Measurements from ENCODE around the gene EEPD1.
"Not testable (repeated sequence)": the region's sequence is repeated elsewhere in the genome, so short reads cannot be mapped to it uniquely, and the experiment has no call there.

Gene EEPD1

GRCh38 chr7:36141850-36142249 is 11.2 kb upstream of the EEPD1 start:
- H3K27me3 Mint-ChIP-seq: no peaks in the 10 kb centered on the region
- no peaks in the 10 kb centered on the region for H3K4me1 Mint-ChIP-seq
- no peak overlapping the region for H3K4me3 Mint-ChIP-seq
- H3K9me3 Mint-ChIP-seq: peaks cover 7% of the 10 kb centered on the region
- no peaks in the 10 kb centered on the region for H3K36me3 Mint-ChIP-seq
- H3K27ac Mint-ChIP-seq: no peak overlapping the region

GRCh38 chr7:36144189-36144588 is 8.9 kb upstream of the EEPD1 start:
- no peak overlapping the region for H3K4me3 Mint-ChIP-seq
- no peaks in the 10 kb centered on the region for H3K36me3 Mint-ChIP-seq
- peaks cover 7% of the 10 kb centered on the region for H3K9me3 Mint-ChIP-seq

GRCh38 chr7:36145686-36146085 is 7.4 kb upstream of the EEPD1 start:
- H3K36me3 Mint-ChIP-seq: no peaks in the 10 kb centered on the region
- no peaks in the 10 kb centered on the region for H3K27me3 Mint-ChIP-seq
- no peak overlapping the region for H3K4me3 Mint-ChIP-seq
- H3K27ac Mint-ChIP-seq: no peak overlapping the region
- no peaks in the 10 kb centered on the region for H3K4me1 Mint-ChIP-seq
- peaks cover 5% of the 10 kb centered on the region for H3K9me3 Mint-ChIP-seq

More at GRCh38 chr7:36144189-36144588, 8.9 kb upstream of the EEPD1 start:
- Mint-ChIP-seq H3K27me3 (no peaks in the 10 kb centered on the region), H3K27ac (no peak overlapping the region), H3K4me1 (no peaks in the 10 kb centered on the region)

GRCh38 chr7:36147361-36147760 is 5.7 kb upstream of the EEPD1 start:
- H3K36me3 Mint-ChIP-seq: no peaks in the 10 kb centered on the region
- peaks cover 4% of the 10 kb centered on the region for H3K4me1 Mint-ChIP-seq
- H3K27ac Mint-ChIP-seq: no peak overlapping the region
- no peak overlapping the region for H3K4me3 Mint-ChIP-seq
- H3K27me3 Mint-ChIP-seq: no peaks in the 10 kb centered on the region
- no peaks in the 10 kb centered on the region for H3K9me3 Mint-ChIP-seq

GRCh38 chr7:36148422-36149065 is 4.5 kb upstream of the EEPD1 start:
- Mint-ChIP-seq H3K9me3 (no peaks in the 10 kb centered on the region), H3K4me3 (no peak overlapping the region), H3K36me3 (no peaks in the 10 kb centered on the region), H3K27me3 (no peaks in the 10 kb centered on the region), H3K27ac (no peak overlapping the region), H3K4me1 (peaks cover 8% of the 10 kb centered on the region)

GRCh38 chr7:36149240-36149639 is 3.8 kb upstream of the EEPD1 start:
- H3K27ac Mint-ChIP-seq, H3K9me3 Mint-ChIP-seq, H3K36me3 Mint-ChIP-seq, H3K4me3 Mint-ChIP-seq, H3K27me3 Mint-ChIP-seq: not testable (repeated sequence)
- peaks cover 14% of the 10 kb centered on the region for H3K4me1 Mint-ChIP-seq

- Mint-ChIP-seq H3K4me1 (peaks cover 15% of the 10 kb centered on the region), H3K27ac (peak overlapping the region; percentile 19), H3K27me3 (no peaks in the 10 kb centered on the region), H3K4me3 (no peak overlapping the region), H3K9me3 (no peaks in the 10 kb centered on the region), H3K36me3 (no peaks in the 10 kb centered on the region)
Measured at GRCh38 chr7:36149694-36150452, 3.2 kb upstream of the EEPD1 start.

GRCh38 chr7:36151921-36152755 is 916 bp upstream of the EEPD1 start:
- Mint-ChIP-seq H3K4me1 (peaks cover 34% of the 10 kb centered on the region), H3K27me3 (no peaks in the 10 kb centered on the region), H3K36me3 (no peaks in the 10 kb centered on the region), H3K4me3 (peak overlapping the region; percentile 89), H3K9me3 (no peaks in the 10 kb centered on the region), H3K27ac (no peak overlapping the region)

- H3K4me3 Mint-ChIP-seq: peak overlapping the region; percentile 89
- H3K4me1 Mint-ChIP-seq: peaks cover 34% of the 10 kb centered on the region
- H3K9me3 Mint-ChIP-seq: no peaks in the 10 kb centered on the region
- H3K27me3 Mint-ChIP-seq: no peaks in the 10 kb centered on the region
- no peaks in the 10 kb centered on the region for H3K36me3 Mint-ChIP-seq
- H3K27ac Mint-ChIP-seq: no peak overlapping the region
Measured at GRCh38 chr7:36153571-36154097, 580 bp downstream of the EEPD1 start.

- no peaks in the 10 kb centered on the region for H3K27me3 Mint-ChIP-seq
- no peak overlapping the region for H3K27ac Mint-ChIP-seq
- H3K36me3 Mint-ChIP-seq: no peaks in the 10 kb centered on the region
- H3K9me3 Mint-ChIP-seq: no peaks in the 10 kb centered on the region
- peak overlapping the region; percentile 89 for H3K4me3 Mint-ChIP-seq
- peaks cover 34% of the 10 kb centered on the region for H3K4me1 Mint-ChIP-seq
Measured at GRCh38 chr7:36154255-36155212, 1.5 kb downstream of the EEPD1 start.

GRCh38 chr7:36155811-36156361 is 2.8 kb downstream of the EEPD1 start:
- peaks cover 34% of the 10 kb centered on the region for H3K4me1 Mint-ChIP-seq
- no peak overlapping the region for H3K27ac Mint-ChIP-seq
- no peaks in the 10 kb centered on the region for H3K9me3 Mint-ChIP-seq
- no peaks in the 10 kb centered on the region for H3K36me3 Mint-ChIP-seq
- H3K4me3 Mint-ChIP-seq: no peak overlapping the region
- H3K27me3 Mint-ChIP-seq: no peaks in the 10 kb centered on the region

- no peaks in the 10 kb centered on the region for H3K36me3 Mint-ChIP-seq
- no peaks in the 10 kb centered on the region for H3K27me3 Mint-ChIP-seq
- H3K9me3 Mint-ChIP-seq: no peaks in the 10 kb centered on the region
- no peak overlapping the region for H3K4me3 Mint-ChIP-seq
- H3K4me1 Mint-ChIP-seq: peaks cover 27% of the 10 kb centered on the region
- H3K27ac Mint-ChIP-seq: no peak overlapping the region
Measured at GRCh38 chr7:36157527-36158320, 4.7 kb downstream of the EEPD1 start.

- Mint-ChIP-seq H3K4me1 (peaks cover 25% of the 10 kb centered on the region), H3K9me3 (no peaks in the 10 kb centered on the region), H3K36me3 (no peaks in the 10 kb centered on the region), H3K4me3 (no peak overlapping the region), H3K27me3 (no peaks in the 10 kb centered on the region), H3K27ac (no peak overlapping the region)
Measured at GRCh38 chr7:36158321-36158605, 5.2 kb downstream of the EEPD1 start.

- H3K4me1 Mint-ChIP-seq: peaks cover 18% of the 10 kb centered on the region
- no peak overlapping the region for H3K27ac Mint-ChIP-seq
- H3K9me3 Mint-ChIP-seq: no peaks in the 10 kb centered on the region
- no peaks in the 10 kb centered on the region for H3K27me3 Mint-ChIP-seq
- H3K36me3 Mint-ChIP-seq: no peaks in the 10 kb centered on the region
- H3K4me3 Mint-ChIP-seq: no peak overlapping the region
Measured at GRCh38 chr7:36159618-36160017, 6.6 kb downstream of the EEPD1 start.
